ENCODE measurements around the gene FOXP3. TPM values are rescaled to one million over a fixed set of nuclear protein-coding genes. Genes with fewer than 3 reads are reported as not detected.

Gene FOXP3
- total RNA-seq, 1 donor from 2014 or later, result not detected

DNA sequence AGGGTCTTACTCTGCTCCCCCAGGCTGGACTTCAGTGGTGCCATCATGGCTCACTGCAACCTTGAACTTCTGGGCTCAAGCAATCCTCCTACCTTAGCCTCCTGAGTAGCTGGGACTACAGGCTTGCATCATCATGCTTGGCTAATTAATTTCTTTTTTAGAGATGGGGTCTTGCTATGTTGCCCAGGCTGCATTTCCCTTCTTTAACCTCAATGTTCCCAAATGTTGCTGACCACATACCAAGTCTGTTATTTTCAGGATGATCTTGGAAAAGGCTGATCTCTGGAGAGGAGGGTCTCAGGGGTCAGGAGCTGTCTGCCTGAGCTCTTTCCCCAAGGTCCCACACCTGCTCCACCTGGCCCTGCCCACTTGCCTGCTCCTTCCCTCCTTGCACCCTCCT, 44.4 kb downstream of the FOXP3 start:
- Histone ChIP-seq H3K9ac (no peak overlapping the region), H3K4me3 (no peak overlapping the region), H3F3A (ENCODE audit: low read depth) (no peaks in the 10 kb centered on the region), H3K27me3 (no peaks in the 10 kb centered on the region), H3K79me2 (ENCODE audit: low read depth) (no peaks in the 10 kb centered on the region), H4K20me1 (ENCODE audit: low read depth) (no peaks in the 10 kb centered on the region), H3K36me3 (no peaks in the 10 kb centered on the region), H3K4me1 (no peaks in the 10 kb centered on the region), H3K9me3 (ENCODE audit: low read depth) (no peaks in the 10 kb centered on the region), H3K4me2 (no peak overlapping the region), H2AFZ (replicated peaks) (no peak overlapping the region), H3K27ac (no peak overlapping the region)
- no peak overlapping the region for H3K27ac Mint-ChIP-seq
- DNase-seq (ENCODE audit: low spot score), result no peak
- no peaks in the 10 kb centered on the region for H3K4me1 Mint-ChIP-seq
- TF ChIP-seq, protein P1, sequence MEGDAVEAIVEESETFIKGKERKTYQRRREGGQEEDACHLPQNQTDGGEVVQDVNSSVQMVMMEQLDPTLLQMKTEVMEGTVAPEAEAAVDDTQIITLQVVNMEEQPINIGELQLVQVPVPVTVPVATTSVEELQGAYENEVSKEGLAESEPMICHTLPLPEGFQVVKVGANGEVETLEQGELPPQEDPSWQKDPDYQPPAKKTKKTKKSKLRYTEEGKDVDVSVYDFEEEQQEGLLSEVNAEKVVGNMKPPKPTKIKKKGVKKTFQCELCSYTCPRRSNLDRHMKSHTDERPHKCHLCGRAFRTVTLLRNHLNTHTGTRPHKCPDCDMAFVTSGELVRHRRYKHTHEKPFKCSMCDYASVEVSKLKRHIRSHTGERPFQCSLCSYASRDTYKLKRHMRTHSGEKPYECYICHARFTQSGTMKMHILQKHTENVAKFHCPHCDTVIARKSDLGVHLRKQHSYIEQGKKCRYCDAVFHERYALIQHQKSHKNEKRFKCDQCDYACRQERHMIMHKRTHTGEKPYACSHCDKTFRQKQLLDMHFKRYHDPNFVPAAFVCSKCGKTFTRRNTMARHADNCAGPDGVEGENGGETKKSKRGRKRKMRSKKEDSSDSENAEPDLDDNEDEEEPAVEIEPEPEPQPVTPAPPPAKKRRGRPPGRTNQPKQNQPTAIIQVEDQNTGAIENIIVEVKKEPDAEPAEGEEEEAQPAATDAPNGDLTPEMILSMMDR (IDR thresholded peaks at IDR 0.05), result no peak
- TF ChIP-seq EZH2phosphoT487 (IDR thresholded peaks at IDR 0.05) (no peak), EZH2 (IDR thresholded peaks at IDR 0.05) (no peak)
- peaks cover 20% of the 10 kb centered on the region for H3K27me3 Mint-ChIP-seq (ENCODE audit: insufficient read depth, low read depth)
- H3K36me3 Mint-ChIP-seq, result no peaks in the 10 kb centered on the region
- no peak overlapping the region for H3K4me3 Mint-ChIP-seq
- H3K9me3 Mint-ChIP-seq, result peaks cover 39% of the 10 kb centered on the region

DNA sequence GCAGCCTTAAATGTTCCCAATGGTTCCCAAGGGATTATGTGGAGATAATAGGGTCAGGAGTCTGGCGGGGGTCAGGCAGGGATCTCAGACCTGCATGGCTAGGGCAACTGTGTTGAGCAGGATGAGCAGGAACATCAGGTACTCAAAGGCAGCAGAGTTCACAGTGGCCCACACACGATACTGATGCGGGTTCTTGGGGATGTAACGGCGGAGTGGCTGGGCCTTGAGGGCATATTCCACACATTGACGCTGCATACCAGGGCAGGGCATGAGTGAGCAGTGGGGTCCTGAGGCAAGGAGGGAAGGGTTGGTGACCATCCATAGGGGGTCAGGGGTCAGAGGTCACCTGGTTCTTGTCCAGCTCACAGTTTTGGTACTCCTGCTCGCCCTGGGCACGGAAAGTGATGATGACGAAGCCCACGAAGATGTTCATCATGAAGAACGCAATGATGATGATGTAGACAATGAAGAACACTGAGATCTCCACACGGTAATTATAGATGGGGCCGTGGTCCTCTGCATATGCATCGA, 49.4 kb downstream of the FOXP3 start:
- Histone ChIP-seq H3K4me1 (no peaks in the 10 kb centered on the region), H3K9me3 (ENCODE audit: low read depth) (no peaks in the 10 kb centered on the region), H2AFZ (replicated peaks) (no peak overlapping the region), H3K27me3 (no peaks in the 10 kb centered on the region), H3K36me3 (no peaks in the 10 kb centered on the region), H4K20me1 (ENCODE audit: low read depth) (no peaks in the 10 kb centered on the region), H3K9ac (no peak overlapping the region), H3K4me3 (no peak overlapping the region), H3F3A (ENCODE audit: low read depth) (no peaks in the 10 kb centered on the region), H3K4me2 (no peak overlapping the region), H3K79me2 (ENCODE audit: low read depth) (no peaks in the 10 kb centered on the region), H3K27ac (no peak overlapping the region)
- no peak overlapping the region for H3K4me3 Mint-ChIP-seq
- peaks cover 37% of the 10 kb centered on the region for H3K9me3 Mint-ChIP-seq
- TF ChIP-seq EZH2phosphoT487 (IDR thresholded peaks at IDR 0.05), result no peak
- no peak for TF ChIP-seq EZH2 (IDR thresholded peaks at IDR 0.05)
- TF ChIP-seq, protein P1 (IDR thresholded peaks at IDR 0.05), result no peak
- peaks cover 14% of the 10 kb centered on the region for H3K27me3 Mint-ChIP-seq (ENCODE audit: insufficient read depth, low read depth)
- DNase-seq (ENCODE audit: low spot score), result no peak
- H3K4me1 Mint-ChIP-seq, result no peaks in the 10 kb centered on the region
- H3K36me3 Mint-ChIP-seq, result no peaks in the 10 kb centered on the region
- no peak overlapping the region for H3K27ac Mint-ChIP-seq

DNA sequence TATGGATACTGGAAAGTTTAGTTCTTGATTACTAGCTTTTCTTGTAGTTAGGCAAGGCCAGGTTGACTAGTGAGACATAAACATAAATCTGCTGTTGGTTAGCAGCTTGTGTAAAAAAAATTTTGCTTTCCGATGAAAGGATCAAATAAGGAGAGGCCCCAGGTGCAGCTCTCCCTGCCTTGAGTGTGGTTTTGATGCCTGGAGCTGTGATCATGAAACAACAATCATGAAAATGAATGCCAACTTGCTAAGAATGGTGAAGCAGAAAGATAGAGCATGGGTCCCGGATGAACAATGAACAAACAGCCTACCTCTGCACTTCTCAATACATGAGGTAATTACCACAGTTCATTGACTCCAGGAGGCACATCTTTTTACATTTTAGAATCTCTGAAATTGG, 50.1 kb downstream of the FOXP3 start:
- Histone ChIP-seq H3K27ac (no peak overlapping the region), H4K20me1 (ENCODE audit: low read depth) (no peaks in the 10 kb centered on the region), H2AFZ (replicated peaks) (no peak overlapping the region), H3K9ac (no peak overlapping the region), H3K4me3 (no peak overlapping the region), H3F3A (ENCODE audit: low read depth) (no peaks in the 10 kb centered on the region), H3K9me3 (ENCODE audit: low read depth) (no peaks in the 10 kb centered on the region), H3K27me3 (no peaks in the 10 kb centered on the region), H3K79me2 (ENCODE audit: low read depth) (no peaks in the 10 kb centered on the region), H3K4me2 (no peak overlapping the region), H3K36me3 (no peaks in the 10 kb centered on the region), H3K4me1 (no peaks in the 10 kb centered on the region)
- no peak for DNase-seq (ENCODE audit: low spot score)
- H3K4me3 Mint-ChIP-seq, result no peak overlapping the region
- H3K27me3 Mint-ChIP-seq (ENCODE audit: insufficient read depth, low read depth), result peaks cover 12% of the 10 kb centered on the region
- TF ChIP-seq EZH2 (IDR thresholded peaks at IDR 0.05), result no peak
- TF ChIP-seq EZH2phosphoT487 (IDR thresholded peaks at IDR 0.05), result no peak
- TF ChIP-seq, protein P1 (IDR thresholded peaks at IDR 0.05), result no peak
- no peaks in the 10 kb centered on the region for H3K4me1 Mint-ChIP-seq
- H3K27ac Mint-ChIP-seq, result no peak overlapping the region
- H3K36me3 Mint-ChIP-seq, result no peaks in the 10 kb centered on the region
- H3K9me3 Mint-ChIP-seq, result peaks cover 34% of the 10 kb centered on the region

All from neural progenitor cell (in vitro differentiated cells).